MM.1S (cell line): ENCODE measurements around the gene RNF150.

Experiments
- EZH2 ChIP-seq: fragments of 300-600 bp; sonication (generic); optimal IDR thresholded peaks from 2 replicates; pipeline ENCODE3; 2017; ENCODE audit warnings: low read depth, mild to moderate bottlenecking, antibody characterized with exemption, low read length, mixed read lengths
- EZH2phosphoT487 ChIP-seq: fragments of 300-600 bp; sonication (generic); IDR thresholded peaks from 2 replicates; pipeline ENCODE4 v1.6.1; 2018; ENCODE audit warnings: antibody characterized with exemption, low read length
- TF ChIP-seq, protein P1 (sequence below): fragments of 300-600 bp; sonication (generic); IDR thresholded peaks from 2 replicates; pipeline ENCODE4 v1.5.1; 2016; ENCODE audit warnings: antibody characterized with exemption, low read length, mixed read lengths

DNA sequence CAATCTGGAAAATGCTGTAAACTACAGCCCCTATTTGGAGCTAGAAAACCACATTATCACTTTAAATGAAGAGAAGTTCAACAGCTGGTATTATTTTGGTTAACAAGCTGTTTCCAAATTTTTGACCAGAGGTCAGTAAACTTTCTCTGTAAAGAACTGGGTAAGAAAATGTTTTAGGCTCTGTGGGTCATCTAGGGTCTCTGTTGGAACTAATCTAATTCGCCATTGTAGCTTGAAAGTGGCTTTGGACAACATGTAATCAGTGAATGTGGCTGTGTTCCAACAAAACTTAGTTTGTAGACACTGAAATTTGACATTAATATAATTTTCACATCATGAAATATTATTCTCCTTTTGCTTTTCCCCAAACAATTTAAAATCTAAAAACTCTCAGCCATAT, 25.8 kb upstream of the RNF150 start:
- TF ChIP-seq, protein P1, sequence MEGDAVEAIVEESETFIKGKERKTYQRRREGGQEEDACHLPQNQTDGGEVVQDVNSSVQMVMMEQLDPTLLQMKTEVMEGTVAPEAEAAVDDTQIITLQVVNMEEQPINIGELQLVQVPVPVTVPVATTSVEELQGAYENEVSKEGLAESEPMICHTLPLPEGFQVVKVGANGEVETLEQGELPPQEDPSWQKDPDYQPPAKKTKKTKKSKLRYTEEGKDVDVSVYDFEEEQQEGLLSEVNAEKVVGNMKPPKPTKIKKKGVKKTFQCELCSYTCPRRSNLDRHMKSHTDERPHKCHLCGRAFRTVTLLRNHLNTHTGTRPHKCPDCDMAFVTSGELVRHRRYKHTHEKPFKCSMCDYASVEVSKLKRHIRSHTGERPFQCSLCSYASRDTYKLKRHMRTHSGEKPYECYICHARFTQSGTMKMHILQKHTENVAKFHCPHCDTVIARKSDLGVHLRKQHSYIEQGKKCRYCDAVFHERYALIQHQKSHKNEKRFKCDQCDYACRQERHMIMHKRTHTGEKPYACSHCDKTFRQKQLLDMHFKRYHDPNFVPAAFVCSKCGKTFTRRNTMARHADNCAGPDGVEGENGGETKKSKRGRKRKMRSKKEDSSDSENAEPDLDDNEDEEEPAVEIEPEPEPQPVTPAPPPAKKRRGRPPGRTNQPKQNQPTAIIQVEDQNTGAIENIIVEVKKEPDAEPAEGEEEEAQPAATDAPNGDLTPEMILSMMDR: no peak
- TF ChIP-seq EZH2 (no peak), EZH2phosphoT487 (no peak)
